ENCODE data around the gene TEAD3.

GRCh38 chr6:35522660-35523658 lies 26.1 kb upstream of the TEAD3 start:
- TF ChIP-seq POLR2A (IDR thresholded peaks at IDR 0.05) = no peak
- TF ChIP-seq CTCF (IDR thresholded peaks at IDR 0.05 in 4 of 5, conservative IDR thresholded peaks at IDR 0.05 in 1 of 5) = peak; percentile 84 to 100 (median 98)

Measured in gastrocnemius medialis (tissue), 4 donors.